Progenitor cell of endocrine pancreas (in vitro differentiated cells): ENCODE results near the gene DNAH1. TPM values are rescaled to one million over a fixed set of nuclear protein-coding genes. Genes with fewer than 3 reads are reported as not detected.
A peak's percentile ranks its signal among the peaks of the same experiment; 100 is the strongest.

Experiments
- DNase-seq: peaks from one replicate; pipeline ENCODE4 v3.0.0; 2021; ENCODE audit warnings: low spot score; ENCODE audit not compliant: unreplicated experiment
- H3K27ac Mint-ChIP-seq: 2 replicates; pipeline ENCODE4 v1.8.0; 2021; ENCODE audit warnings: mild to moderate bottlenecking, moderate library complexity, mixed read lengths
- H3K27me3 Mint-ChIP-seq: 2 replicates; pipeline ENCODE4 v1.8.0; 2021; ENCODE audit warnings: mixed read lengths
- H3K36me3 Mint-ChIP-seq: 2 replicates; pipeline ENCODE4 v1.8.0; 2022; ENCODE audit warnings: mixed read lengths; ENCODE audit not compliant: insufficient read depth
- H3K4me1 Mint-ChIP-seq: 2 replicates; pipeline ENCODE4 v1.8.0; 2021; ENCODE audit warnings: low read depth, mixed read lengths
- H3K4me3 Mint-ChIP-seq: 2 replicates; pipeline ENCODE4 v1.8.0; 2021; ENCODE audit warnings: low read depth, mild to moderate bottlenecking, moderate library complexity, mixed read lengths
- H3K9me3 Mint-ChIP-seq: 2 replicates; pipeline ENCODE4 v1.8.0; 2021; ENCODE audit warnings: low read depth, mixed read lengths
- CTCF ChIP-seq: fragments of 200-600 bp; sonication (generic); IDR thresholded peaks from one replicate; pipeline ENCODE4 v1.5.0; 2021; ENCODE audit warnings: antibody characterized with exemption, mild to moderate bottlenecking; ENCODE audit not compliant: unreplicated experiment
- microRNA-seq: library from miRNA; unstranded; fragments of <30 nt; microRNA quantifications from one replicate; pipeline ENCODE4 v1.1.0, GENCODE V29; 2020; ENCODE audit warnings: borderline number of aligned reads; ENCODE audit not compliant: unreplicated experiment
- total RNA-seq: library from RNA; stranded (reverse); gene quantifications from 2 replicates; pipeline ENCODE4 v1.2.1, GENCODE V29; 2021

Gene DNAH1
- total RNA-seq, 1 donor from 2014 or later: 14.0 TPM

- DNase-seq: no peak
- no peak for TF ChIP-seq CTCF
- Mint-ChIP-seq H3K27ac (no peak overlapping the region), H3K4me1 (peaks cover 3% of the 10 kb centered on the region), H3K36me3 (no peaks in the 10 kb centered on the region), H3K27me3 (peaks cover 8% of the 10 kb centered on the region), H3K9me3 (no peaks in the 10 kb centered on the region), H3K4me3 (no peak overlapping the region)
These were observed 131.6 kb downstream of the DNAH1 start for GRCh38 chr3:52447512-52448355.

Small RNA genes lying within 50 kb of the gene (microRNA-seq; reads per million reads assigned to microRNA genes)
- gene MIR135A1 (40.0 reads per million, percentile 42 among the genes with 10 or more reads in this experiment), gene MIRLET7G (572 reads per million, percentile 74 among the genes with 10 or more reads in this experiment)

Other genes with a start within 250 kb of the DNAH1 start
- 14.4 and 14.5 TPM in 2 replicates for gene POC1A, start 161.9 kb upstream of the DNAH1 start, total RNA-seq
- gene ALAS1, start 118.2 kb upstream of the DNAH1 start, total RNA-seq: 29.5 and 32.2 TPM in 2 replicates
- not detected in 2 replicates for gene TLR9, start 90.7 kb upstream of the DNAH1 start, total RNA-seq
- gene TWF2, start 77.2 kb upstream of the DNAH1 start, total RNA-seq: 27.6 and 31.5 TPM in 2 replicates
- gene PPM1M, start 70.6 kb upstream of the DNAH1 start, total RNA-seq: 6.1 and 6.7 TPM in 2 replicates
- gene WDR82, start 37.7 kb upstream of the DNAH1 start, total RNA-seq: 89.3 and 93.1 TPM in 2 replicates
- 52.5 and 53.6 TPM in 2 replicates for gene GLYCTK, start 28.5 kb upstream of the DNAH1 start, total RNA-seq
- 89.8 and 107 TPM in 2 replicates for gene BAP1, start 93.7 kb downstream of the DNAH1 start, total RNA-seq
- 4.6 and 5.5 TPM in 2 replicates for gene PHF7, start 94.3 kb downstream of the DNAH1 start, total RNA-seq
- 0.79 and 1.1 TPM in 2 replicates for gene SEMA3G, start 128.8 kb downstream of the DNAH1 start, total RNA-seq
- gene TNNC1, start 137.7 kb downstream of the DNAH1 start, total RNA-seq: 3.3 and 3.6 TPM in 2 replicates
- gene NISCH, start 139.3 kb downstream of the DNAH1 start, total RNA-seq: 199 and 214 TPM in 2 replicates
- gene STAB1, start 179.0 kb downstream of the DNAH1 start, total RNA-seq: 0.27 and 0.46 TPM in 2 replicates
- 269 and 271 TPM in 2 replicates for gene NT5DC2, start 217.5 kb downstream of the DNAH1 start, total RNA-seq
- gene UQCC5, start 220.3 kb downstream of the DNAH1 start, total RNA-seq: 14.2 and 18.9 TPM in 2 replicates